OCI-LY1 (cell line): Measurements from ENCODE around the gene TENT4A.
"Not testable (repeated sequence)": the region's sequence is repeated elsewhere in the genome, so short reads cannot be mapped to it uniquely, and the experiment has no call there.

Experiments
- H2AFZ ChIP-seq: fragments of 200-600 bp; sonication (generic), shearing (Covaris generic); 2 replicates; pipeline ENCODE4 v1.6.0; 2014; ENCODE audit warnings: antibody characterized with exemption, mild to moderate bottlenecking, low read length
- H3F3A ChIP-seq: fragments of 200-600 bp; sonication (generic), shearing (Covaris generic); 2 replicates; pipeline ENCODE4 v1.6.0; 2014; ENCODE audit warnings: mild to moderate bottlenecking, antibody characterized with exemption, low read length, moderate library complexity; ENCODE audit not compliant: insufficient read depth
- H3K27ac ChIP-seq: fragments of 200-600 bp; sonication (generic); 2 replicates; pipeline ENCODE4 v1.5.1; 2014; ENCODE audit warnings: low read length, mixed run types, mild to moderate bottlenecking, low read depth; ENCODE audit not compliant: poor library complexity, severe bottlenecking
- H3K27me3 ChIP-seq: fragments of 200-600 bp; sonication (generic); 2 replicates; pipeline ENCODE4 v1.6.0; 2014; ENCODE audit warnings: antibody characterized with exemption, mild to moderate bottlenecking, low read length, moderate library complexity; ENCODE audit not compliant: insufficient read depth
- H3K36me3 ChIP-seq: fragments of 200-600 bp; sonication (generic); 2 replicates; pipeline ENCODE4 v1.6.1; 2014; ENCODE audit warnings: mild to moderate bottlenecking, antibody characterized with exemption, low read length, moderate library complexity, mixed read lengths; ENCODE audit not compliant: insufficient read depth
- H3K4me1 ChIP-seq: fragments of 200-600 bp; sonication (generic); 2 replicates; pipeline ENCODE4 v1.5.1; 2014; ENCODE audit warnings: mild to moderate bottlenecking, low read length, moderate library complexity; ENCODE audit not compliant: insufficient read depth, severe bottlenecking
- H3K4me2 ChIP-seq: fragments of 200-600 bp; sonication (generic), shearing (Covaris generic); 2 replicates; pipeline ENCODE4 v1.6.1; 2014; ENCODE audit warnings: low read length
- H3K4me3 ChIP-seq: fragments of 200-600 bp; sonication (generic); 2 replicates; pipeline ENCODE4 v1.5.1; 2014; ENCODE audit warnings: low read length, low read depth, mild to moderate bottlenecking, mixed read lengths; ENCODE audit not compliant: poor library complexity, severe bottlenecking
- H3K79me2 ChIP-seq: fragments of 200-600 bp; shearing (Covaris generic); 2 replicates; pipeline ENCODE4 v1.6.1; 2016; ENCODE audit warnings: mixed run types, low read length, mixed read lengths; ENCODE audit not compliant: insufficient read depth
- H3K9ac ChIP-seq: fragments of 200-600 bp; sonication (generic), shearing (Covaris generic); 2 replicates; pipeline ENCODE4 v1.6.1; 2014; ENCODE audit warnings: mild to moderate bottlenecking, low read length, mixed read lengths
- H3K9me2 ChIP-seq: fragments of 200-600 bp; sonication (generic), shearing (Covaris generic); 2 replicates; pipeline ENCODE4 v1.6.1; 2014; ENCODE audit warnings: low read depth, mild to moderate bottlenecking, low read length, mixed read lengths
- H3K9me3 ChIP-seq: fragments of 200-600 bp; shearing (Covaris generic); 2 replicates; pipeline ENCODE4 v1.6.1; 2014; ENCODE audit warnings: low read length, mixed read lengths
- H4K20me1 ChIP-seq: fragments of 200-600 bp; sonication (generic), shearing (Covaris generic); 2 replicates; pipeline ENCODE4 v1.6.0; 2016; ENCODE audit warnings: mild to moderate bottlenecking, low read length; ENCODE audit not compliant: insufficient read depth
- CTCF ChIP-seq: fragments of 200-600 bp; sonication (generic), shearing (Covaris generic); IDR thresholded peaks from 2 replicates; pipeline ENCODE4 v1.5.1; 2017; ENCODE audit warnings: mild to moderate bottlenecking, antibody characterized with exemption, low read length, moderate library complexity, mixed read lengths
- EZH2 ChIP-seq: fragments of 200-600 bp; sonication (generic), shearing (Covaris generic); IDR thresholded peaks from 2 replicates; pipeline ENCODE4 v1.8.0; 2017; ENCODE audit warnings: borderline replicate concordance, mixed run types, mild to moderate bottlenecking, antibody characterized with exemption, low read length, moderate library complexity, mixed read lengths

Gene TENT4A

GRCh38 chr5:6713274-6714225 lies at the start of gene TENT4A:
TENT4A (plus strand) TSS chr5:6713432; CDS start chr5:6713984, 552 bp downstream.
- Histone ChIP-seq H3K27me3 (no peaks in the 10 kb centered on the region), H3K4me1 (peaks cover 51% of the 10 kb centered on the region), H3K27ac (peak within 1 kb of the TSS; percentile 83), H3K4me3 (peak within 1 kb of the TSS; percentile 76), H3K4me2 (peak within 1 kb of the TSS; percentile 94), H3K9me3 (no peaks in the 10 kb centered on the region), H3K79me2 (peaks cover 31% of the 10 kb centered on the region; the same call in 1 of the 2 replicates), H3F3A (no peaks in the 10 kb centered on the region), H2AFZ (no peak within 1 kb of the TSS), H3K9ac (peak within 1 kb of the TSS; percentile 94), H3K9me2 (no peaks in the 10 kb centered on the region), H3K36me3 (peaks cover 33% of the 10 kb centered on the region), H4K20me1 (no peaks in the 10 kb centered on the region; the same call in 1 of the 2 replicates)
- TF ChIP-seq CTCF (no peak), EZH2 (no peak)

- H3K9me3 ChIP-seq, result no peaks in the 10 kb centered on the region
- H3K79me2 ChIP-seq, result no peaks in the 10 kb centered on the region
- no peak overlapping the region for H3K9ac ChIP-seq
- H3K27me3 ChIP-seq, result no peaks in the 10 kb centered on the region
- H3K4me1 ChIP-seq, result peaks cover 14% of the 10 kb centered on the region
- no peak for TF ChIP-seq CTCF
- TF ChIP-seq EZH2, result no peak
- H3K4me3 ChIP-seq, result no peak overlapping the region
- H2AFZ ChIP-seq, result no peak overlapping the region
- no peaks in the 10 kb centered on the region for H3K9me2 ChIP-seq
- no peaks in the 10 kb centered on the region for H3F3A ChIP-seq
- H3K36me3 ChIP-seq, result peaks cover 27% of the 10 kb centered on the region
- no peak overlapping the region for H3K4me2 ChIP-seq
- H4K20me1 ChIP-seq, result no peaks in the 10 kb centered on the region
- no peak overlapping the region for H3K27ac ChIP-seq
Measured at GRCh38 chr5:6666762-6667161, 46.5 kb upstream of the TENT4A start.

GRCh38 chr5:6667648-6668047 lies 45.6 kb upstream of the TENT4A start:
- no peak for TF ChIP-seq EZH2
- TF ChIP-seq CTCF, result no peak
- no peaks in the 10 kb centered on the region for H3F3A ChIP-seq
- H4K20me1 ChIP-seq, result no peaks in the 10 kb centered on the region
- no peak overlapping the region for H3K4me2 ChIP-seq
- H3K9me3 ChIP-seq, result no peaks in the 10 kb centered on the region
- no peak overlapping the region for H3K27ac ChIP-seq
- no peak overlapping the region for H3K4me3 ChIP-seq
- no peak overlapping the region for H2AFZ ChIP-seq
- peaks cover 27% of the 10 kb centered on the region for H3K36me3 ChIP-seq
- no peak overlapping the region for H3K9ac ChIP-seq
- peaks cover 14% of the 10 kb centered on the region for H3K4me1 ChIP-seq
- H3K9me2 ChIP-seq, result no peaks in the 10 kb centered on the region
- H3K27me3 ChIP-seq, result no peaks in the 10 kb centered on the region
- no peaks in the 10 kb centered on the region for H3K79me2 ChIP-seq

GRCh38 chr5:6668717-6669116 lies 44.5 kb upstream of the TENT4A start:
- Histone ChIP-seq H3K36me3 (peaks cover 26% of the 10 kb centered on the region), H3K4me1 (peaks cover 14% of the 10 kb centered on the region)
- not testable (repeated sequence) for H3K79me2 ChIP-seq, H3K4me3 ChIP-seq, H3K27me3 ChIP-seq, H3K27ac ChIP-seq, H3K9me2 ChIP-seq, H2AFZ ChIP-seq, H3F3A ChIP-seq, H3K9me3 ChIP-seq, H3K4me2 ChIP-seq, H3K9ac ChIP-seq, H4K20me1 ChIP-seq
